Stomach (tissue), 9 donors: Measurements from ENCODE around the gene UBA1. TPM values are rescaled to one million over a fixed set of nuclear protein-coding genes. Genes with fewer than 3 reads are reported as not detected.

Experiments
- DNase-seq, 2 donors: peaks; one replicate each; pipeline versions ENCODE4 v3.0.0 to v3.0.0-alpha.2; 2013 to 2019
- H3K27ac ChIP-seq, 5 donors: fragments of 200-600 bp in 4 of 5; sonication (generic) in 4 of 5; one replicate each; pipeline ENCODE4 v1.5.1; 2013 to 2019; ENCODE audit warnings: mild to moderate bottlenecking in 1 of 5, moderate library complexity in 1 of 5
- H3K27me3 ChIP-seq, 3 donors: fragments of 200-600 bp; sonication (generic); one replicate each; pipeline ENCODE4 v1.5.1; 2017 to 2019; ENCODE audit warnings: mixed run types in 1 of 3
- H3K36me3 ChIP-seq, 4 donors: fragments of 200-600 bp; sonication (generic); 1 replicate in 3 of 4; 2 replicates in 1 of 4; pipeline ENCODE4 v1.5.1; 2016 to 2019
- H3K4me1 ChIP-seq, 4 donors: fragments of 200-600 bp; sonication (generic); one replicate each; pipeline ENCODE4 v1.5.1; 2016 to 2019
- H3K4me3 ChIP-seq, 4 donors: fragments of 200-600 bp; sonication (generic) in 3 of 4; one replicate each; pipeline ENCODE4 v1.5.1; 2016 to 2019; ENCODE audit warnings: mild to moderate bottlenecking in 1 of 4
- H3K9me3 ChIP-seq, 4 donors: fragments of 200-600 bp; sonication (generic); one replicate each; pipeline ENCODE4 v1.5.1; 2016 to 2019
- CTCF ChIP-seq, 7 experiments: fragments of 450-650 bp in 4 of 7; fragments of 200-600 bp in 3 of 7; sonication (generic) in 3 of 7; IDR thresholded peaks; one replicate each; pipeline ENCODE4 v1.5.1; 2016 to 2019; ENCODE audit warnings: antibody characterized with exemption in 7 of 7, control low read depth in 2 of 7, mild to moderate bottlenecking in 1 of 7
- EP300 ChIP-seq: sonication (generic); formaldehyde crosslinking; IDR thresholded peaks from one replicate; pipeline ENCODE4 v1.6.1; 2017; ENCODE audit warnings: antibody characterized with exemption
- POLR2A ChIP-seq, 4 donors: fragments of 450-650 bp; IDR thresholded peaks; one replicate each; pipeline ENCODE4 v1.6.1; 2016; ENCODE audit warnings: antibody characterized with exemption in 4 of 4, control low read depth in 2 of 4, mild to moderate bottlenecking in 1 of 4, moderate library complexity in 1 of 4
- POLR2AphosphoS5 ChIP-seq, 3 donors: sonication (generic); formaldehyde crosslinking; IDR thresholded peaks; one replicate each; pipeline ENCODE4 v1.6.1; 2016; ENCODE audit warnings: antibody characterized with exemption in 3 of 3
- WGBS, 5 donors: extraction: QIAGEN DNeasy Blood & Tissue Kit in 3 of 5; methylation state at CpG; one replicate each; pipeline versions ENCODE4 v1.1.5 to v1.1.7; 2013 to 2018; 5-methylcytosine and 5-hydroxymethylcytosine counted together
- intact Hi-C: fragments of 100-400 bp; cut with DNase I; formaldehyde crosslinking; loops from one replicate; pipeline ENCODE4 v1.15.1; 2023; ENCODE audit warnings: low total_unique reads
- polyA plus RNA-seq, 3 donors: library from polyadenylated mRNA; stranded (reverse); fragments of 200-250 nt; gene quantifications; one replicate each; pipeline ENCODE4 v1.2.3, GENCODE V29; 2013
- total RNA-seq, 5 donors: library from RNA; depleted of rRNA; stranded (reverse); fragments of >200 nt; gene quantifications; one replicate each; pipeline versions ENCODE4 v1.1.0 to v1.2.3, GENCODE V29; 2014 to 2016
- donor health status: healthy with polysubstance abuse.
- donor health status: Bipolar disorder and iron deficiency.
- donor health status: healthy.

The UBA1 gene
- total and polyA plus RNA-seq, 8 donors, result 59.3 to 278 (median 86.9) TPM

GRCh38 chrX:47174846-47175587 lies 18.6 kb upstream of the UBA1 start:
- DNase-seq, result no peak
- 77 to 92% (median 86%) methylated on average over 22 to 23 of the region's 23 CpGs for WGBS, 5 donors
- peaks cover 0 to 17% (median 0%) of the 10 kb centered on the region in 3 donors for H3K27me3 ChIP-seq
- H3K36me3 ChIP-seq, result peaks cover 41 to 100% (median 98%) of the 10 kb centered on the region in 4 donors
- no peaks in the 10 kb centered on the region for H3K4me1 ChIP-seq
- H3K27ac ChIP-seq, result no peak overlapping the region
- intact Hi-C loops, result no loop called here
- no peak for TF ChIP-seq POLR2AphosphoS5 (IDR thresholded peaks at IDR 0.05)
- TF ChIP-seq EP300, result no peak
- no peak for TF ChIP-seq POLR2A (IDR thresholded peaks at IDR 0.05)
- no peak for TF ChIP-seq CTCF (IDR thresholded peaks at IDR 0.05)
- H3K4me3 ChIP-seq, result no peak overlapping the region
- H3K9me3 ChIP-seq, result no peaks in the 10 kb centered on the region

GRCh38 chrX:47175588-47175980 lies 18.0 kb upstream of the UBA1 start:
- Histone ChIP-seq H3K4me1 (no peaks in the 10 kb centered on the region), H3K4me3 (no peak overlapping the region), H3K27ac (no peak overlapping the region), H3K9me3 (no peaks in the 10 kb centered on the region), H3K36me3 (peaks cover 46 to 100% (median 99%) of the 10 kb centered on the region in 4 donors), H3K27me3 (peaks cover 0 to 17% (median 0%) of the 10 kb centered on the region in 3 donors)
- WGBS, 5 donors, result 82 to 98% (median 93%) methylated on average over 11 to 12 of the region's 12 CpGs
- no peak for TF ChIP-seq CTCF (IDR thresholded peaks at IDR 0.05)
- no peak for TF ChIP-seq POLR2A (IDR thresholded peaks at IDR 0.05)
- TF ChIP-seq EP300, result no peak
- TF ChIP-seq POLR2AphosphoS5 (IDR thresholded peaks at IDR 0.05), result no peak
- intact Hi-C loops, result no loop called here
- no peak for DNase-seq

- intact Hi-C loops, result no loop called here
- H3K27ac ChIP-seq, result no peak overlapping the region
- DNase-seq, result no peak
- WGBS, 5 donors, result 83 to 93% (median 88%) methylated on average over 15 to 23 of the region's 23 CpGs
- H3K4me1 ChIP-seq, result no peaks in the 10 kb centered on the region
- no peak overlapping the region for H3K4me3 ChIP-seq
- peaks cover 0 to 17% (median 0%) of the 10 kb centered on the region in 3 donors for H3K27me3 ChIP-seq
- H3K36me3 ChIP-seq, result peaks cover 48 to 100% (median 99%) of the 10 kb centered on the region in 4 donors
- TF ChIP-seq EP300, result no peak
- no peak for TF ChIP-seq CTCF (IDR thresholded peaks at IDR 0.05)
- TF ChIP-seq POLR2AphosphoS5 (IDR thresholded peaks at IDR 0.05), result no peak
- no peak for TF ChIP-seq POLR2A (IDR thresholded peaks at IDR 0.05)
- no peaks in the 10 kb centered on the region for H3K9me3 ChIP-seq
These were observed 17.4 kb upstream of the UBA1 start for GRCh38 chrX:47176101-47176740.

GRCh38 chrX:47177079-47177478 lies 16.6 kb upstream of the UBA1 start:
- intact Hi-C loops, result no loop called here
- no peak for TF ChIP-seq CTCF (IDR thresholded peaks at IDR 0.05)
- no peak for TF ChIP-seq EP300
- no peak for TF ChIP-seq POLR2A (IDR thresholded peaks at IDR 0.05)
- no peak for TF ChIP-seq POLR2AphosphoS5 (IDR thresholded peaks at IDR 0.05)
- H3K4me1 ChIP-seq, result no peaks in the 10 kb centered on the region
- peaks cover 0 to 18% (median 0%) of the 10 kb centered on the region in 3 donors for H3K27me3 ChIP-seq
- no peak overlapping the region for H3K27ac ChIP-seq
- H3K36me3 ChIP-seq, result peaks cover 52 to 100% (median 99%) of the 10 kb centered on the region in 4 donors
- DNase-seq, result no peak
- no peaks in the 10 kb centered on the region for H3K9me3 ChIP-seq
- WGBS, 5 donors, result 38 to 89% (median 79%) methylated on average over 2 of the region's 2 CpGs
- no peak overlapping the region for H3K4me3 ChIP-seq
